ENCODE results near the gene PCDHGB2. TPM values are rescaled to one million over a fixed set of nuclear protein-coding genes. Genes with fewer than 3 reads are reported as not detected.

Gene PCDHGB2
- total RNA-seq, 1 donor from 2014 or later: 1.7 TPM

GRCh38 chr5:141397756-141398551 is 38.2 kb downstream of the PCDHGB2 start, which contains the start of gene PCDHGB5:
Gene PCDHGB5 (plus strand): TSS chr5:141397947. CDS start chr5:141398128, 181 bp downstream.

DNA sequence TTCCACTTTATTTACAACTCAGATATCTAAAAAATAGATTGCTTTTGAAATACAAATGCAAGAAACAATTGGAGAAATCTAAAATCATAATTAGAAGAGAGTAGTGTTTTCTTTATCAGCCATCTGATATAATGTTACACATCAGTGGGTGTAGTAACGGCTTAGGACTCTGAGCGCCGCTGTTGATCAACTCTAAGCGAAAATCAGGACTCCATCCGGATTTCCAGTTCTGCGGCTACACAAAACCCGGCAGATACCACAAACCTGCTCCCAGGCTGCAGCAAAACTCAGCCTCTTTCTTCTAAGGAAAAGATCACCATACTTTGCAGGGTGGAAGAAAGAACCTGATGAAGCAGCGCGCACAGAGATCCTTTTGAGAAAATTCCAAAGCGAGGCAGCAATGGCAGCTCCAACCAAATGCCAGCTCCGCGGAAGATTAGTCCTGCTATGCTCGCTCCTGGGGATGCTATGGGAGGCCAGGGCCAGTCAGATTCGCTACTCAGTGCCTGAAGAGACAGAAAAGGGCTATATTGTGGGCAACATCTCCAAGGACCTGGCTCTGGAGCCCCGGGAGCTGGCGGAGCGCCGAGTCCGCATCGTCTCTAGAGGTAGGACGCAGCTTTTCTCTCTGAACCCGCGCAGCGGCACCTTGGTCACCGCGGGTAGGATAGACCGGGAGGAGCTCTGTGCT is 42.9 kb downstream of the PCDHGB2 start, which contains the start of gene PCDHGA9:
PCDHGA9 (plus strand) TSS at position 226 of the 691 bp plus-strand sequence; CDS start at position 401, 175 bp downstream.

DNA sequence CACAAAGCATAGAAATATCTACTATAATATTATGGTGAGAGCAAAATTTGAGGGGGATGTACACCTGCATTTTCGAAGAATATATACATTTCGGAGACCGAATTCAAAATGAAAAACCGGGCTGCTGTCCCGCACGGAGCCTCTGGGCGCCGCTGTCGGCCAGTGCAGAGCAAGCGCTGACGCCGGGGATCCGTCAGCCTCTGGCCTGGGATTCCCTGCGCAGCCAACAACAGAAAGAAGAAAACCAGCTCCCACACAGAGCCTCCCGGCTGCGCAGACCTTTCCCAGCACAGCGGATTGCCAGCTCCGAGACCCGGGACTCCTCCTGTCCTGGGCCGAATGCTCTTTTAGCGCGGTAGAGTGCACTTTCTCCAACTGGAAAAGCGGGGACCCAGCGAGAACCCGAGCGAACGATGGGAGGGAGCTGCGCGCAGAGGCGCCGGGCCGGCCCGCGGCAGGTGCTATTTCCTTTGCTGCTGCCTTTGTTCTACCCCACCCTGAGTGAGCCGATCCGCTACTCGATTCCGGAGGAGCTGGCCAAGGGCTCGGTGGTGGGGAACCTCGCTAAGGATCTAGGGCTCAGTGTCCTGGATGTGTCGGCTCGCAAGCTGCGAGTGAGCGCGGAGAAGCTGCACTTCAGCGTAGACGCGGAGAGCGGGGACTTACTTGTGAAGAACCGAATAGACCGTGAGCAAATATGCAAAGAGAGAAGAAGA is 48.2 kb downstream of the PCDHGB2 start, which contains the start of gene PCDHGB6:
PCDHGB6 (plus strand) TSS at position 232 of the 716 bp plus-strand sequence; CDS start at position 414, 182 bp downstream.

Other genes with a start within 250 kb of the PCDHGB2 start
- under 0.01 and 0.21 TPM in 2 replicates for gene PCDHB4, start 238.2 kb upstream of the PCDHGB2 start, total RNA-seq
- 0.34 and 1.00 TPM in 2 replicates for gene PCDHB5, start 224.8 kb upstream of the PCDHGB2 start, total RNA-seq
- 0.21 TPM in 1 of 2 replicates, not detected in the other for gene PCDHB6, start 209.9 kb upstream of the PCDHGB2 start, total RNA-seq
- gene PCDHB7, start 187.3 kb upstream of the PCDHGB2 start, total RNA-seq: 0.07 TPM in 1 of 2 replicates, not detected in the other
- gene PCDHB8, start 182.2 kb upstream of the PCDHGB2 start, total RNA-seq: 0.57 TPM in 1 of 2 replicates, not detected in the other
- gene PCDHB16, start 177.6 kb upstream of the PCDHGB2 start, total RNA-seq: 0.07 TPM in 1 of 2 replicates, not detected in the other
- gene PCDHB9, start 172.8 kb upstream of the PCDHGB2 start, total RNA-seq: under 0.01 and 0.14 TPM in 2 replicates
- under 0.01 and 0.57 TPM in 2 replicates for gene PCDHB10, start 167.6 kb upstream of the PCDHGB2 start, total RNA-seq
- 0.34 and 0.85 TPM in 2 replicates for gene PCDHB11, start 160.4 kb upstream of the PCDHGB2 start, total RNA-seq
- under 0.01 and 0.28 TPM in 2 replicates for gene PCDHB12, start 151.3 kb upstream of the PCDHGB2 start, total RNA-seq
- under 0.01 and 0.64 TPM in 2 replicates for gene PCDHB13, start 146.1 kb upstream of the PCDHGB2 start, total RNA-seq
- gene PCDHB14, start 136.7 kb upstream of the PCDHGB2 start, total RNA-seq: 0.34 and 1.7 TPM in 2 replicates
- gene PCDHB15, start 114.6 kb upstream of the PCDHGB2 start, total RNA-seq: 0.34 and 0.50 TPM in 2 replicates
- gene SLC25A2, start 55.9 kb upstream of the PCDHGB2 start, total RNA-seq: 0.14 TPM in 1 of 2 replicates, not detected in the other
- gene TAF7, start 39.2 kb upstream of the PCDHGB2 start, total RNA-seq: 84.6 and 94.3 TPM in 2 replicates
- gene PCDHGA1, start 29.5 kb upstream of the PCDHGB2 start, total RNA-seq: under 0.01 and 0.43 TPM in 2 replicates
- gene PCDHGA2, start 21.2 kb upstream of the PCDHGB2 start, total RNA-seq: 0.34 and 1.00 TPM in 2 replicates
- under 0.01 and 0.36 TPM in 2 replicates for gene PCDHGA3, start 16.2 kb upstream of the PCDHGB2 start, total RNA-seq
- 0.34 and 1.6 TPM in 2 replicates for gene PCDHGB1, start 9.9 kb upstream of the PCDHGB2 start, total RNA-seq
- gene PCDHGA4, start 5.0 kb upstream of the PCDHGB2 start, total RNA-seq: under 0.01 and 1.8 TPM in 2 replicates
- under 0.01 and 0.64 TPM in 2 replicates for gene PCDHGA5, start 4.2 kb downstream of the PCDHGB2 start, total RNA-seq
- gene PCDHGB3, start 10.2 kb downstream of the PCDHGB2 start, total RNA-seq: 0.34 and 2.1 TPM in 2 replicates
- under 0.01 and 1.1 TPM in 2 replicates for gene PCDHGA6, start 13.9 kb downstream of the PCDHGB2 start, total RNA-seq
- under 0.01 and 1.8 TPM in 2 replicates for gene PCDHGA7, start 22.7 kb downstream of the PCDHGB2 start, total RNA-seq
- 3.1 and 8.0 TPM in 2 replicates for gene PCDHGB4, start 27.7 kb downstream of the PCDHGB2 start, total RNA-seq
- gene PCDHGA8, start 32.6 kb downstream of the PCDHGB2 start, total RNA-seq: 0.34 and 1.3 TPM in 2 replicates
- gene PCDHGB5, start 38.0 kb downstream of the PCDHGB2 start, total RNA-seq: 4.8 and 14.0 TPM in 2 replicates
- gene PCDHGA9, start 42.8 kb downstream of the PCDHGB2 start, total RNA-seq: 0.34 and 3.8 TPM in 2 replicates
- 0.68 and 4.0 TPM in 2 replicates for gene PCDHGB6, start 48.0 kb downstream of the PCDHGB2 start, total RNA-seq
- 1.7 and 7.5 TPM in 2 replicates for gene PCDHGA10, start 53.0 kb downstream of the PCDHGB2 start, total RNA-seq
- 1.4 and 9.3 TPM in 2 replicates for gene PCDHGB7, start 57.7 kb downstream of the PCDHGB2 start, total RNA-seq
- gene PCDHGA11, start 61.1 kb downstream of the PCDHGB2 start, total RNA-seq: 2.1 and 5.3 TPM in 2 replicates
- 0.68 and 2.2 TPM in 2 replicates for gene PCDHGA12, start 70.5 kb downstream of the PCDHGB2 start, total RNA-seq
- gene PCDHGC3, start 116.0 kb downstream of the PCDHGB2 start, total RNA-seq: 17.1 and 38.5 TPM in 2 replicates
- 0.34 and 1.2 TPM in 2 replicates for gene PCDHGC4, start 125.0 kb downstream of the PCDHGB2 start, total RNA-seq
- 0.34 and 1.1 TPM in 2 replicates for gene PCDHGC5, start 129.1 kb downstream of the PCDHGB2 start, total RNA-seq